DMS 273 (cell line): Measurements from ENCODE around the gene CERS3.
"Not testable (repeated sequence)": the region's sequence is repeated elsewhere in the genome, so short reads cannot be mapped to it uniquely, and the experiment has no call there.

Experiments used
- DNase-seq: peaks from one replicate; lab custom pipeline; 2025; ENCODE audit not compliant: unreplicated experiment; lab: John Stamatoyannopoulos, UW

The CERS3 gene

DNA sequence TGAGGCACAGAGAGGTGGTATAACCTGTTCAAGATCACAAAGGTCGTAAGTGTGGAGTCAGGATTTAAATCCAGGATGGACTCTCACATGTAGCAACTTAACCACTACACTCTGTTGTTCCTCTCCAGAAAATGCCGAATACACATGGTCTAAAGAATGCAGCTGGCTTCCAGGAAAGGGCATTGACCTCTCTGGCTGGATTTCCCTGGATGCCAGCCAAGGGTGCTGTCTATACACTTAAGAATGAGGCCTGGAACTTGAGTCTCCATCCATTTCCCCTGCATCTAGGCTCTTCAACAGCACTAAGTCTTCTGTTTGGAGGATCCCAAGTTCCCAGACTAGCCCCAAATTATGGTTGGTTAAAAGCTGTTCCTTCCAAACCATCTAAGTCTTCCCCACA lies 60.5 kb downstream of the CERS3 start:
- no peak for DNase-seq

DNA sequence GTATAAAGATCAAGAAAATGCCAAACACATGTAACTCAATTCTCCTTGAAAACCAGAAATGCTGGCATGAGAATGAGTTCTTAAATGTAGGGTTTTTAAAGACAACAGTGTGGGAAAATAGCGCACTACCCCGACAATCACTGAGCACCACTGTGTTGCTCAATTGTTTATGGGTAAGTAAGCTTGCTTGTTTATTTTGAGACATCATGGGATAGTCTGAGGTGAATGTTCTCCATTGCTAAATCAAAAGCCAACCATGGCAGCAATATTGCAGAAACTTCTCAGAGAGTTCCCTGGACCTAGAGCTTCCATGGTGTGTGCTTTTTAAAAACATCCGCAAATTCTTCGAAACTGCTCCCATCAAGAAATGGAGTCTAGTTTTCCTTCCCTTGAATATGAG lies 62.7 kb downstream of the CERS3 start:
- DNase-seq: no peak

DNA sequence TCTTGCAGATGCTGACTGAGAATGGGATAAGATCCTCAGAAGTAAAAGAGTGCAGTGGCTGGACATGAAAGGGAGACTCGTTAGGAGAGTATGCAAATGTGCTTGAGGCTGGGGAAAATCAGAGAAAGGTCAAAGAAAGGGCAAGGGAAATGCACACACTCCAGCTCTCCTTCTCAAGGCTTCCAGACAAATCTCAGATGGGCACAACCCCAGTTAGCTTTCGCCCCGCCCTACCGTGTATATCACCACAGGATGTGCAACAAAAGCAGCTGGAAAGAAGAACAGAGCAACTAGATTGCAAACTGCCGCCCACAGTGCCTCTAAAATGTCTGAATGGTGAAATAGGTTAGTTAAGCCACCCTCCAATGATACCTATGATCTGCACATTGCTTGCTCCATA lies 63.9 kb downstream of the CERS3 start:
- DNase-seq: no peak

DNA sequence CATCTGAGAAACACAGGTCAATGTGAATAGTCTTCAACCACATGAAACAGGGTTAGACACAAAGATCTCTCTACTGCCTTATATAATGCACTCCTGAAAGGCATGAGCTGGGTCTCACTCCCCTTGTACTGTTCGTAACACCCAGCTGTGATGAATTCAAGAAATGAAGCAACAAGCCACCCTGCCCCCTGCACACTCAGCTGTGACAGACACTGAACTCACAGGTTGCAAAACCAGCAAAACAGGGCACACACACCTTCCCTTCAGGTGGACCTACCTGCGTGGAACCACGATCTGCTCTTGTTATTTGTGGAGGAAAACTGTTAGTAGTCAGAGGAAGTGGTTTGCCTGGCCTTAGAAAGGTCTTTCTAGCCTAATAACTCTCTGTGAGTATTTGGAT lies 64.5 kb downstream of the CERS3 start:
- no peak for DNase-seq

DNA sequence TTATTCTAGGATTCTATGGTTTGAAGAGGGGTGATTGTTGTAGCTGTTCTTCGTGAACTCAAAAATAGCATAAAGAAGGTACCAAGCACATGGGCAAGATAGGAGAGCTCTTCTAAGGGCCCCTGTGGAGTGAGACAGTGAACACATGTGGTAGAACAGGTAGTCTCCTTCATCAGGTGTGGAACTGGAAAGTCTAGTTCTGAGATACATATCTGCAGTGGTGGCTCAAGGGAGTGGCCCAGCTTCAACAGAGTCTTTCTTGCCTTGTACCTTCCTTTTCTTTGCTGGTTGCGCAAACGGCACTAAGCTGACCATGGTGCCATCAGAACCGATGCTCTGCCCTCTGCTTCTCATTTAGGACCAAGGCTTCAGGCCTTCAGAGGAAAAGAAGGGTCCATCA lies 65.2 kb downstream of the CERS3 start:
- no peak for DNase-seq

DNA sequence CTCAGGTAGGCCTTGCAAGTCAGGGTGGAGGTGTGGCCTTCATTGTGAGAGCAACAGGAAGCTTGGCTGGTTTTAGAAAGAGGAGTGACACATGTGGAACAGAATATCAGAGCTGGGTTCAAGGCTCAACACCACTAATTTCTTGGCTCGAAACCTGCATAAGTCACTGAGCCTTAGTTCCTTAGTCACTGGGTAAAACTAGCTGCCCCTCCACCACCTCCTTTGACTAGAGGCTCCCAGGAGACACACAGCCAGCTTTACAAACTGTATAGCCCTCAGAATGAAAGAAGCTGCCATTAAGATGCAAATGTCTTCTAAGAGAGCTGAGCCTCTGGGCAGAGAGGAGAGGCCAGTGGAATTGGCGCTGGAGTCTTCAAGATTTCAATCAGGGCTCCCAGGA lies 67.7 kb downstream of the CERS3 start:
- no peak for DNase-seq

DNA sequence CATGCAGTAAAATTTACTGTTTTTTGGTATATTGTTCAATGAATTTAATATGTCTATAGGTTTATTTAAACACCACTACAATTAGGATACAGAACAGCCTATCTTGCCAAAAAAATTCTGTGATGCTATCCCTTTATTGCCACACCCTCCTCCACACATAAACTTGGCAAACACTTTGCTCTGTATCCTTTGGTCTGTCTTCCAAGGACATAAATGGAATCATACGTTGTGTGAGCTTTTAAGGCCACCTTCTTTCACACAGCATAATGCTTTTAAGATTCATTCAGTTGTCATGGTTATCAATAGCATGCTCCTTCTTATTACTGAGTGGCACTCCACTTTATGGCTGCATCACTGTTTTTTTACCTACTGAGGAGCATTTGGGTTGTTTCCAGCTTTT lies 71.5 kb downstream of the CERS3 start:
- peak; percentile 43 for DNase-seq

DNA sequence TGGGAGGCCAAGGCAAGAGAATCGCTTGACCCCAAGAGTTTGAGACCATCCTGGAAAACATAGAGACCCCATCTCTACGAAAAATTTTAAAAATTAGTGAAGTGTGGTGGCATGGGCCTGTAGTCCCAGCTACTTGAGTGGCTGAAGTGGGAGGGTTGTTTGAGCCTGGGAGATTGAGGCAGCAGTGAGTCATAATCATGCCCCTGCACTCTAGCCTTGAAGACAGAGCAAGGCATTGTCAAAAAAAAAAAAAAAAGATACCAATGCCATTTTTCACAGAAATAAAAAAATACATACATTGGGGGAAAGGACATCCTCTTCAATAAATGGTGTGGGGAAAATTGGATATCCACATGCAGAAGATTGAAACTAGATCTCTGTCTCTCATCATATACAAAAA lies 74.6 kb downstream of the CERS3 start:
- no peak for DNase-seq

DNA sequence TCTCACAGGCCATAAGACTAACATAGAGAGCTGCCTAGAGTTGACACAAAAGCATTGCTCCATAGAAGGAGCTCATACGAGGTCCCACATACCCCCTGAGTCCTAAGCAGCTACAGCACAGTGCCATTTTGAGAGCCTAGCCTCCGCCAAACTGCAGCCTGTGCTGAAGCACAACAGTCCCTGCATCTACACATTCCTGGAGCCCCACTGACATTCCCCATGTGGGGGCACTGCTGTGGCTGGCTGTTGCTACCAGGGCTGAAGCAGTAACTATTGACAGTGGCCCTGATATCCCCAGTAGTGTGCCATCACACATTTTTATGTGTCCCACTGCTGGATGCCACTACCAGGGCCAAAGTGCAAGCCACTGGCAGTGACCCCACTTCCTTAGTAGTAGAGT lies 80.3 kb downstream of the CERS3 start:
- DNase-seq: no peak

DNA sequence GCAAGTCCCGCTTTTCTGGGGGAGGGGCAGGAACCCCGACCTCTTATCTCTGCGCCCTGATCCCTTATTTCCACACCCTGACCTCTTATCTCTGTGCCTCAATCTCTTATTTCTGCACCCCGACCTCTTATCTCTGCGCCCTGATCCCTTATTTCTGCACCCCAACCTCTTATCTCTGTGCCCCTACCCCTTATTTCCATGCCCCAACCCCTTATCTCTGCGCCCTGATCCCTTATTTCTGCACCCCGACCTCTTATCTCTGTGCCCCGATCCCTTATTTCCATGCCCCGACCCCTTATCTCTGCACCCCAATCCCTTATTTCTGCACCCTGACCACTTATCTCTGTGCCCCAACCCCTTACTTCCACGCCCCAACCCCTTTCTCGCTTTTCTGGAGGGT lies 87.7 kb downstream of the CERS3 start:
- DNase-seq: not testable (repeated sequence)

DNA sequence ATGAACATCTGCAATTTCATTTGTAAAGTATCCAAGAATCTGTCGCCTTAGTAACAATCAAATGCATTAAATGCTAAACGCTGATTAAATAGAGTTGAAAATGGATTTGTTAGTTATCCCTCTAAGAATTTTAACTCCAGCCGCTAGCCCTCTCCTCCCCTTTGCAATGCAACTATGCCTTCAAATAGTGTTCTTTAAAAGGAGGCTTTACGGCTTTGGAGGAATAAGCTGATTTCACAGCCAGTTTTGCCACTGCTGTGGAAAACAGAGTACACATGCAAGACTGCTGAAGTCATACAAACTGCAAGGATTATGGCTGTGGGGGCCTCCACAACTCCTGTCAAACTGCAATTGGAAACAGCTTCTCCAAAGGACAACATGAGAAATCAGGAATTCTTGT lies 89.2 kb downstream of the CERS3 start:
- no peak for DNase-seq

DNA sequence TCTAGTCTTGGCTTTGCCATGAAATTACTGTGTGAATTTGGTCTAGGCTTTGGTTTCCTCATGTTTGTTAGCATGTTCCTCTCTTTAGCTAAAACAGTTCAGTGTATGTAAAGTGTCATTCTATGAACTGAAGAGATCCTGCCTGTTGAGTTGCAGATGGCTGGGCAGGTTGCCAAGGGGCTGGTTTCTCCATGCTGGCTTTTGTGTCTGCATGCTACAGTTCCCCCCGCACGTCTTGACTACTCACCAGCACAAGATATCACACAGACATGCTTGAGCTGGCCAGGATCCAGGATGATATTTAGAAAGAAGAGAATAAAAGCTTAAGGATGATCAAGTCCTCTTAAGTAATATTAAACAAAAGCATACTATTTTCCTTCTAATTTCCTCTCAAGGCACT lies 90.2 kb downstream of the CERS3 start:
- peak; percentile 83 for DNase-seq

DNA sequence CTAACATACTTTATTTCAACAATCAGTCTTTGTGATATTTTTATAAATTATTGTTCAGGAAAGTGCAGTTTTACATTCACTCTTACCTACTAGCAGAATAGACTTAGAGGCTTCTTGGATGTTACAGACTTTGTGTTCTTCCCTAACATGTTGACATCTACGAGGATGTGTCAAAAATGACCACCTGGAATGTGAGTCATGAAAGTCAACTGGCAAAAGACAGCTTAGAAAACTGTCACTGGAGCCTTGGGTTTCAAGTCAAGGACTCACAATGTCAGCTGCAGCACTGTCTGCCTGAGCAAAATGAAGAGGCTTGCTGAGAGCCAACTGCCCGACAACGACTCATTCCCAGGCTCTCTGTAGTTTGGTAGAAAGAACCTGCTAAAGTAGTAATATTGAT lies 91.5 kb downstream of the CERS3 start:
- DNase-seq: no peak

DNA sequence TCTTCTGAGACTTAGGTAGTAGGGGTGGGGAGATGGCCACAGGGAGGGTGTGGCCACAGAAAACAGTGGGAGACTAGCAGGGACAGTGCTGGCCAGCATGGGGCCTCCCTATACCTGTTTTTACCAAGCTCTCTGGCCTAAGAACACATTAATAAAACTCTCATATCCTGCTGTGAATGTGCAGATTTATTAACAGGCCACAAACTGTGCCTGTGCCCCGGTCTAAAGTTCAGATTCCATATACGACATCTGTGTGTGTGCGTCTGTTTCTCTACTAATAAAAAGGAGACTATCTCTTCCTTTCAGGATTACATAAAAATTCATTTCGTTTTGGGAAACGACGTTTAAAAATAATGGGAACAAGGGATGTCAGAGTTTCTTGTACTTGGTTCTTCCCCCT lies 94.2 kb downstream of the CERS3 start:
- DNase-seq: no peak

DNA sequence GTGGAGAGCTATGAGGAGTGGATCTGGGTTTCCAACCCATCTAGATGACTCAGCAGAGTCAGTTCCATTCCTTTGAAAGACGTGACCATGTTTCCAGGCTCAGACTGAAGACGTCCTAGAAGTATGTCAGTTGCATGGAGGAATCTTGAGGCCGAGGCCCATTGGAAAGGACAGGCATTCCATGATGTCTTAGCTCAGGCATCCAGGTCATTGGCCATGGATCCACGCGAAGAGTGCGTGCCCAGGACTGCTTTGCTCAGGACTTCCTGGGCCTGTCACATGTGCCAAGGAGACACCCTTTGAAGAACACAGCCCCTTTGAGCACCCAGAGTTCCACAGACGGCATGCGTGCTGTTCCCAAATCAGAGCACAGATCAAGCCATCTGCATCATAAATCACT lies 94.7 kb downstream of the CERS3 start:
- no peak for DNase-seq

DNA sequence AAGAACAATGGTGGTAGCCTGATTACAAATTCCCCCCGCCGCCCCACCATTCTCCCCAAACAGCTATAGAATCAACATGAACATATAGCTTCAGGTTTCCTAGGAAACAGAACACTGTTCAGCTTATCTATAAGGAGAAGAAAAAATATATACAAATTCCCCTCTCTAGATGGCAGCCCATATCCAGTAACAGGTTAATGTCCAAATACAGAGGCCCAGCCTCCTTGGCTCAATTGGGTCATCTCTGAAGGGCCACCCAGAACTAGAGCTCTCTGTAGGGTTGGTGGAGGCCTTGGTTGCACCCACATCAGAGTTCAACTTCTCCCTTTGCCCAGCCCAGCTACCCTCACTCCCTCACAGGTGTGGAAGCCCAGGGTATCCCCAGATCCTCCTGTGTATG lies 95.4 kb downstream of the CERS3 start:
- no peak for DNase-seq

DNA sequence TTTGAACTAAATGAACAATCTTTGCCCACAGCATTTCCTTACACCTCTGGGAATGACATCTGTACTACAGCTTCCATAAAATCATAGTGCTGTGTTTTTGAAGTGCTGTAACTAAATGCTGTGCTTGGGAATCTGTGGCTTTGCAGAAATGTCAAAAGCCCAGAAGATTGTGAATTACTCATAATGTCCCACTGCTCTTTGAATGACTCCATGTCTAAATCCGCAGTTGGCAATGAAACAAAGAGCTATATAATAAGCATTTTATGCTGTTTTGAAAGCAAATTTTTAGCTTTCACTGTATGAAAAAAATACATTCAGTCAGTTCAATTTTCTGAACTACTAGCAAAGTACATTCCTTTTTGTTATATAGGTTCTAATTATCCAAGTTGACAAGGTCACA lies 98.3 kb downstream of the CERS3 start:
- no peak for DNase-seq

DNA sequence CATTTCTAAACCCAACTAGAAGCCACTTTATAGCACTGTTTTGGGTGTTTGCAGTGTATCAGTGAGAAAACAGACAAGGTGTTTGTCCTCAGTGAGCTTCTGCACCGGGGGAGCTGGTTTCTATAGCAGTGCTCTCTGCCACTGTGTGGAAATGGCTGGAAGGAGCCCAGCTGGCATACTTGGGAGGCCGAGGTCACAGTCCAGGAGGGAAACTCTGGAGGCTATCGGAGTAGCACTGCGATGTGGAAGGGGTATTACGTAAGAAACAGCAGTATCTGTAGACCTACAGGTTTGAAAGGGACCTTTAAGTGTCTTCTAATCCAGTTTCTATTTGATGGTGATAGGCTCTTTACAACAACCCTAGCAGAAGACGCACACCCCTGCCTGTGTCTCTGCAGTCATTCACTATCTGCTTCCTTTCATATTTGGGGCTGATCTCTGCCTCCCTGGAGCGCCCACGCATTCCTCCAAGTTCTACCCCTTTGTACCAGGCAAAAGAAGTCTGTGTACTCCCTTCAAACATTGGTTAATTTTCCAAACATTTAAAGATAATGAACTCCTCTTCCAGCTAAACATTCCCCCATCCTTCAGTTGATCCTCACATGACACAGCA lies 99.5 kb downstream of the CERS3 start:
- no peak for DNase-seq

DNA sequence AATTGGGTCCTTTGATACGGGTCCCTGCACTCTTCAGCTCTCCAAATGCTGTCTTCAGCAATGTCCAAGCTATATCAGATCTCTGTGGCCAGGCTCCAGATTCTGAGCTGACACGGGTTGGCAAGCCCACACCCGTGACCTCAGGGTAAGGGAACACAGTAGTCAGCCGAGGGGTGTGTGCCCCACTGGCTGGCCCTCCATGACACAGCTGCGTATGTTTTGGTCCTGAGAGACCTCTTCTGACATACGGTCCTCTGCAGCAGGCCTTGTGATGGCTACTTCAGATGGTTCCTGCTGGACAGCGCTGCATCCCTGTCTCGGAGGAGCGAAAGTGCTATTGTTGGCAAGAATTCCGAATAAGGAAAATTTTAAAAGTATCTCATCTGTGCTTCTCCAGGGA lies 101.8 kb downstream of the CERS3 start:
- no peak for DNase-seq

DNA sequence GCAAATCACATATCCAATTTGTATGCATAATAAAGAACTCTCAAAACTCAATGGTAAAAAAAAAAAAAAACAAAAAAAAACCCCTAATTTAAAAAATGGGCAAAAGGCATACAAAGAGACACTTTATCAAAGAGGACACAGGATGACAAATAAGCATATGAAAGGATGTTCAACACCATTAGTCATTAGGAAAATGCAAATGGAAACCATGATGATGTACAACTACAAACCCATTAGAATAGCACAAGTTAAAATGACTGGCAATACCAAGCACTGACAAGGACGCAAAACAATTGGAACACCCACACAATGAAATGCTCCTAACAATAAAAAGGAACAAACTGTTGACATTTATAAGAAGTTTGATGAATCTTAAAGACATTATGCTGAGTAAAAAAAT lies 123.6 kb downstream of the CERS3 start:
- DNase-seq: no peak

DNA sequence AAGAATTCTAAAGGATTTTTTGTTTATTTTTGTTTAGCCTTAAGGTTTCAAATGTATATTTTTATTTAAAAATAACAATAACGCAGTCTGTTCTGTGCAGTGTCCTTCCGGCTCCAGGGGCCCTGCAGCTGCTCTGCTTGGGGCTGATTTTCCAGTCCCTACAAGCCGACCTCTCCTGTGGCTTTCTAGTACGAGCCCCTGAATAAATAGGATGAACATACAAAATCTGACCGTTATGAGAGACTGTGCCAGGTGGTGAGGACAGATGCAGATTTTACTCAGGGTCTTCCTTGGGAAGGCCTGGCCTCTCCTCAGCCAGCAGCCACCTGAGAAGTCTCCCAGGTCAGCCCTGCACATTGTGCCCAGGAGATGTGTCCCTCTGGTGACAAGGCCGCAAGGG lies 127.8 kb downstream of the CERS3 start:
- no peak for DNase-seq

DNA sequence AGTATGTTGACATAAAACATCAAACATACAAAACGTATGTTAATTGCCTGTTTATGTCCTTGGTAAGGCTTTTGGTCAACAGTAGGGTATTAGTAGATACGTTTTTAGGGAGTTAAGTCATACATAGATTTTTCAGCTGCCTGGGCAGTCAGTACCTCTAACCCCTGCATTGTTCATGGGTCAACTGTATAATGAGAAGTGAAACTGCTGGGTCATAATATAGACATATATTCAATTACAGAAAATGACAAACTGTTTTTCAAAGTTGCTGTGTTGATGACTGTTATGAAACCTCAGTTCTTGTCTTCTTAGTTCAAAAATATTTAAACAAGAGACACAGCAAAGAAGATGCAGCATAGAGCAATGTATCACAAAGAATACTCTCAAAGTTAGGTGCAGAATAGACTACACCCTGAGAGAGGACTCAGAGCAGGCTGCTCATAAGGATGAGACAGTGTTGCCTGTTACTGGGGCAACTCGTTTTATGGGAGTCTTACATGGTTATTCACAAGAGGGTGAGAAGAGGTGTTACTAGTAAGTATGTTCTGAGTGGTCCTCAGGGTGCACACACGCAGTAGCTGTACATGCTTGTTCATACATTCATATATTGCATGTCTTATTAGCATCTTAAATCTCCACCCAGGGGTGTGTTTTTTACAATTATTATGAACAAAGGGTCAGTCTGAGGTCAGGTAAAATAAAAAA lies 133.9 kb downstream of the CERS3 start:
- no peak for DNase-seq

DNA sequence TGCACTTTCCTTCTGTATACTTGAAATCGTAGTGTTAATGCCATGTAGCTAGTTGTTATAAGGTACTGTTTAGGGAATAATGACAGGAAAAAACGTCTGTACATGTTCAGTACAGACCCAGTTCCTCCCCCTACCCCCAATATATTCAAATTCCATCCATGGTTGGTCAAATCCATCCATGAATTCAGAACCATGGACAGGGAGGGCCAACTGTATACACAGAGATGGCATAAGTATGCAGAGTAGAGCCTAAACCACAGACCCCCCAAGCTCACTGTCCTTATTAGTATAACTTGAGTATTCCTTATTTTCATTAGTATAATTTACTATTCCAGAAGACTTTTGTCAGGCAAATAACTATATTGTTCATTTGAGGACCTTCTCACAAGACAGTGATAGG lies 135.7 kb downstream of the CERS3 start:
- no peak for DNase-seq
